Sigmoid colon (tissue), 3 donors: ENCODE results near the gene KRT78.

Experiments used
- CTCF ChIP-seq, 4 experiments: fragments of 450-650 bp in 3 of 4; fragments of 200-600 bp in 1 of 4; IDR thresholded peaks; one replicate each; pipeline ENCODE4 v1.5.1; 2016 to 2019; ENCODE audit warnings: antibody characterized with exemption in 4 of 4, mild to moderate bottlenecking in 3 of 4, moderate library complexity in 2 of 4
- POLR2A ChIP-seq, 2 donors: fragments of 450-650 bp; IDR thresholded peaks; one replicate each; pipeline ENCODE4 v1.6.1; 2016; ENCODE audit warnings: antibody characterized with exemption in 2 of 2, mild to moderate bottlenecking in 2 of 2, moderate library complexity in 2 of 2

GRCh38 chr12:52817003-52817698 lies 31.6 kb downstream of the KRT78 start:
- TF ChIP-seq POLR2A (IDR thresholded peaks at IDR 0.05) (no peak), CTCF (IDR thresholded peaks at IDR 0.05) (no peak)
